OCI-LY1 (cell line): Measurements from ENCODE around the gene CNBD2.

ENCODE experiments used
- H2AFZ ChIP-seq: fragments of 200-600 bp; sonication (generic), shearing (Covaris generic); 2 replicates; pipeline ENCODE4 v1.6.0; 2014; ENCODE audit warnings: antibody characterized with exemption, mild to moderate bottlenecking, low read length
- H3F3A ChIP-seq: fragments of 200-600 bp; sonication (generic), shearing (Covaris generic); 2 replicates; pipeline ENCODE4 v1.6.0; 2014; ENCODE audit warnings: mild to moderate bottlenecking, antibody characterized with exemption, low read length, moderate library complexity; ENCODE audit not compliant: insufficient read depth
- H3K27ac ChIP-seq: fragments of 200-600 bp; sonication (generic); 2 replicates; pipeline ENCODE4 v1.5.1; 2014; ENCODE audit warnings: low read length, mixed run types, mild to moderate bottlenecking, low read depth; ENCODE audit not compliant: poor library complexity, severe bottlenecking
- H3K27me3 ChIP-seq: fragments of 200-600 bp; sonication (generic); 2 replicates; pipeline ENCODE4 v1.6.0; 2014; ENCODE audit warnings: antibody characterized with exemption, mild to moderate bottlenecking, low read length, moderate library complexity; ENCODE audit not compliant: insufficient read depth
- H3K36me3 ChIP-seq: fragments of 200-600 bp; sonication (generic); 2 replicates; pipeline ENCODE4 v1.6.1; 2014; ENCODE audit warnings: mild to moderate bottlenecking, antibody characterized with exemption, low read length, moderate library complexity, mixed read lengths; ENCODE audit not compliant: insufficient read depth
- H3K4me1 ChIP-seq: fragments of 200-600 bp; sonication (generic); 2 replicates; pipeline ENCODE4 v1.5.1; 2014; ENCODE audit warnings: mild to moderate bottlenecking, low read length, moderate library complexity; ENCODE audit not compliant: insufficient read depth, severe bottlenecking
- H3K4me2 ChIP-seq: fragments of 200-600 bp; sonication (generic), shearing (Covaris generic); 2 replicates; pipeline ENCODE4 v1.6.1; 2014; ENCODE audit warnings: low read length
- H3K4me3 ChIP-seq: fragments of 200-600 bp; sonication (generic); 2 replicates; pipeline ENCODE4 v1.5.1; 2014; ENCODE audit warnings: low read length, low read depth, mild to moderate bottlenecking, mixed read lengths; ENCODE audit not compliant: poor library complexity, severe bottlenecking
- H3K79me2 ChIP-seq: fragments of 200-600 bp; shearing (Covaris generic); 2 replicates; pipeline ENCODE4 v1.6.1; 2016; ENCODE audit warnings: mixed run types, low read length, mixed read lengths; ENCODE audit not compliant: insufficient read depth
- H3K9ac ChIP-seq: fragments of 200-600 bp; sonication (generic), shearing (Covaris generic); 2 replicates; pipeline ENCODE4 v1.6.1; 2014; ENCODE audit warnings: mild to moderate bottlenecking, low read length, mixed read lengths
- H3K9me2 ChIP-seq: fragments of 200-600 bp; sonication (generic), shearing (Covaris generic); 2 replicates; pipeline ENCODE4 v1.6.1; 2014; ENCODE audit warnings: low read depth, mild to moderate bottlenecking, low read length, mixed read lengths
- H3K9me3 ChIP-seq: fragments of 200-600 bp; shearing (Covaris generic); 2 replicates; pipeline ENCODE4 v1.6.1; 2014; ENCODE audit warnings: low read length, mixed read lengths
- H4K20me1 ChIP-seq: fragments of 200-600 bp; sonication (generic), shearing (Covaris generic); 2 replicates; pipeline ENCODE4 v1.6.0; 2016; ENCODE audit warnings: mild to moderate bottlenecking, low read length; ENCODE audit not compliant: insufficient read depth
- CTCF ChIP-seq: fragments of 200-600 bp; sonication (generic), shearing (Covaris generic); IDR thresholded peaks from 2 replicates; pipeline ENCODE4 v1.5.1; 2017; ENCODE audit warnings: mild to moderate bottlenecking, antibody characterized with exemption, low read length, moderate library complexity, mixed read lengths
- EZH2 ChIP-seq: fragments of 200-600 bp; sonication (generic), shearing (Covaris generic); IDR thresholded peaks from 2 replicates; pipeline ENCODE4 v1.8.0; 2017; ENCODE audit warnings: borderline replicate concordance, mixed run types, mild to moderate bottlenecking, antibody characterized with exemption, low read length, moderate library complexity, mixed read lengths

Gene CNBD2

GRCh38 chr20:35942243-35942642 lies 26.1 kb upstream of the CNBD2 start:
- H3K27ac ChIP-seq: no peak overlapping the region
- no peaks in the 10 kb centered on the region for H3K9me3 ChIP-seq
- peaks cover 63% of the 10 kb centered on the region for H3K36me3 ChIP-seq
- H3K4me2 ChIP-seq: no peak overlapping the region
- no peaks in the 10 kb centered on the region for H3K9me2 ChIP-seq
- no peaks in the 10 kb centered on the region for H3F3A ChIP-seq
- H3K4me3 ChIP-seq: no peak overlapping the region
- no peaks in the 10 kb centered on the region for H3K4me1 ChIP-seq
- no peaks in the 10 kb centered on the region for H3K79me2 ChIP-seq
- no peak overlapping the region for H3K9ac ChIP-seq
- TF ChIP-seq CTCF (no peak), EZH2 (no peak)
- H4K20me1 ChIP-seq: no peaks in the 10 kb centered on the region
- H2AFZ ChIP-seq: no peak overlapping the region
- H3K27me3 ChIP-seq: no peaks in the 10 kb centered on the region

- Histone ChIP-seq H3F3A (no peaks in the 10 kb centered on the region), H3K9me3 (no peaks in the 10 kb centered on the region), H3K4me1 (peaks cover 6% of the 10 kb centered on the region), H3K36me3 (peaks cover 39% of the 10 kb centered on the region; the same call in 1 of the 2 replicates), H3K4me3 (no peak overlapping the region), H2AFZ (no peak overlapping the region), H4K20me1 (no peaks in the 10 kb centered on the region), H3K79me2 (peaks cover 3% of the 10 kb centered on the region; the same call in 1 of the 2 replicates), H3K9me2 (no peaks in the 10 kb centered on the region), H3K9ac (no peak overlapping the region), H3K27ac (no peak overlapping the region), H3K4me2 (no peak overlapping the region), H3K27me3 (no peaks in the 10 kb centered on the region)
- TF ChIP-seq CTCF: peak; percentile 70
- no peak for TF ChIP-seq EZH2
Observed at GRCh38 chr20:35947489-35947888, 20.9 kb upstream of the CNBD2 start.

GRCh38 chr20:35947907-35948306 lies 20.5 kb upstream of the CNBD2 start:
- no peak overlapping the region for H3K4me2 ChIP-seq
- no peaks in the 10 kb centered on the region for H4K20me1 ChIP-seq
- H3K4me1 ChIP-seq: peaks cover 10% of the 10 kb centered on the region
- H3K9me2 ChIP-seq: no peaks in the 10 kb centered on the region
- H3K36me3 ChIP-seq: peaks cover 39% of the 10 kb centered on the region; the same call in 1 of the 2 replicates
- H3K27ac ChIP-seq: no peak overlapping the region
- no peak overlapping the region for H3K4me3 ChIP-seq
- H3K27me3 ChIP-seq: no peaks in the 10 kb centered on the region
- no peak for TF ChIP-seq EZH2
- TF ChIP-seq CTCF: no peak
- peaks cover 7% of the 10 kb centered on the region for H3K79me2 ChIP-seq
- H3K9ac ChIP-seq: no peak overlapping the region
- no peaks in the 10 kb centered on the region for H3K9me3 ChIP-seq
- no peaks in the 10 kb centered on the region for H3F3A ChIP-seq
- H2AFZ ChIP-seq: no peak overlapping the region
